Endometrial microvascular endothelial cells (primary cell): ENCODE data around the gene KLHL6. TPM values are rescaled to one million over a fixed set of nuclear protein-coding genes. Genes with fewer than 3 reads are reported as not detected.
"Not testable (repeated sequence)": the region's sequence is repeated elsewhere in the genome, so short reads cannot be mapped to it uniquely, and the experiment has no call there.

Experiments used
- in situ Hi-C: cut with HindIII; loops from 2 replicates; pipeline ENCODE4 v1.10.0; 2017; ENCODE audit warnings: low sequenced_read_pairs, low pct_unique_long_range_greater_than_20kb; ENCODE audit errors: inconsistent ontology term
- total RNA-seq: library from RNA; depleted of rRNA; stranded (reverse); fragments of >200 nt; gene quantifications from one replicate; pipeline ENCODE4 v1.2.3, GENCODE V29; 2015; ENCODE audit errors: inconsistent ontology term

Gene KLHL6
- total RNA-seq, 1 donor from 2014 or later, result 6.5 TPM

DNA sequence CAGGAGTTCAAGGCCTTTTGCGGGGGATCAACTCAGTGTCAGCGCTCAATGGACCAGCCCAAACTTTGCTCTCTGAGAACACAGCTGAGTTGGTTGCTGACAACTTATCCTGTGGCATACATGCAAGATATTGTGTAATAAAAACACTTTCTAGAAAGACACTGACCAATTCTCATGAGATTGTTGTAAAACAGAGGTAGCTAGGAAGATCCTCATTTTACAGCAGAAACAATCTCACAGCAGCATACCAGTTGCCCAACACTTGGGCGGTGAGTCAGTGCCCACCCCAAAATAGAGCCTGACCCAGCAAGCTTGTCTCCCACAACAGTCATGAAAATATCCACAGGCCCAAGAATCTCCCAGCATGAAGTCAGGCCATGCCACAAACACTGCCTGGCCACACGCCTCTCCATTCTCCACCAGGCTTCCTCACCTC, 18.2 kb downstream of the KLHL6 start:
- in situ Hi-C loops, result no loop called here

DNA sequence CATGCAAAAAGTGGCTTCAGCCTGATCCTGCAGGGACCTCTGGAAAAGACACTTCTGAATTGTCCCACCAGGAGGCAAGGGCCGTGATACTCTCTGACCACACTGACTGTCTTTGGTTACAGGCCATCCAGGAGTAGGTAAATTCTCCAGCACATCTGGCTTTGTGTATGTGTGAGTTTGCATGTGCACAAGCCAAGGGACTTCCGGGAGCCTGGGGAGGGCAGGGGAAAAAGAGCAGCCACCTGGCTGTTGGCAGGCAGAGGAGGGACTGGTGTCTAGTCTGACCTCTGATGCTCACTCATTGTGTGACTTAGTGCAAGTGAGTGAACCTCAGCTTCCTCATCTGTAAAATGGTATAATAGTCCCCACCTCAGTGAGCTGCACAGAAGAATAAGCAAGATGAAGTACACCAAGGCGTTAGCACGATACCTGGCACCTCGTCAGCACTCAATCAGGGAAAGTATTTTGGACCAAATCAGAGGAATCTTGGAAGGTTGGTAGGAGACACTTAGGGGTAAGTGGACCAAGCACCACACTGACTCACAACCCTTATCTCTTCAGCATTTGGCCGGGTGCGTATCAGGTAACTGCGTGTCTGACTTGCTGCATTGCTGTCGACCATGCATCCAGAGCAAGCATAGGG, 19.1 kb downstream of the KLHL6 start:
- in situ Hi-C loops, result no loop called here

DNA sequence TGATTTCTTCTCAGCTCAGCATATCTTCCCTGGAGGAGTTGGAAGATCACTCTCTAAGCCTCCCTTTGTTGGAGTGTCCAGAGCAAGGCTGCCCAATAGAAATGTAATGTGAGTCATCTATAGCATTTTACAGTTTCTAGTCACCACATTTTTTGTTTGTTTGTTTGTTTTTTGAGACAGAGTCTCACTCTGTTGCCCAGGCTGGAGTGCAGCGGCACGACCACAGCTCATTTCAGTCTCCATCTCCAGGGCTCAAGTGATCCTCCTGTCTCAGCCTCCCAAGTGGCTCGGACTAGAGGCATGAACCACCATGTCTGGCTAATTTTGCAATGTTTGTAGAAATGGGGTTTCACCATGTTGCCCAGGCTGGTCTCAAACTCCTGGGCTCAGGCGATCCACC, 21.3 kb downstream of the KLHL6 start:
- in situ Hi-C loops, result no loop called here

DNA sequence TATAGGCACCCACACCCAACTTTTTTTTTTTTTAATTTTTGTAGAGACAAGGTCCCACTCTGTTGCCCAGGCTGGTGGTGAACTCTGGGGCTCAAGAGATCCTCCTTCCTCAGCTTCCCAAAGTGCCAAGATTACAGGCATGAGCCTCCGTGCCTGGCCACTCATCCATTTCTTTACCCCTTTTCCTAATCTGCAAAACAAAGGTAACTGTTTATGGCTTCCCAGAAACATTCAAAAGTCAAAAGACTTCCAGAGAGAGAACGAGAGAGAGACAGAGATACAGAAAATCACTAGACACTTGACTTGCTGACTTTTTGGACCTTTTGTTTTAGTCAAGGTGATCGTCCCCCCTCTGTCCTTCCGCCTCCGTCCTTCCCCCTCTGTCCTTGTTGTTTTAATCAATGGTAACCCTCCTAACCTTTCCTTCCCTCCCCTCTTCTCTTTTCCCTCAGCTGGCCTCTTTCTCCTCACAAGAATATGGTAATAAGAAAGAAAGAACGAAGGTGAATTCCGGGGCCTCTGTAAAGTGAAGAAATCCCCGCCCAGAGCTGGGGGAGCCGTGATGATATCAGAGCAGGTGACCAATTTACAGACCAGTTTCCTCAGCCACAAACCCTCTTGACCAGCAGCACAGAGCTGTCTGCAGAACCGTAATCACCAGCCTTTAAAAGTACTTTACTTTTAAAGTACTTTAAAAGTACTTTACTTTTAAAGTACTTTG, 21.9 kb downstream of the KLHL6 start:
- in situ Hi-C loops, result no loop called here

DNA sequence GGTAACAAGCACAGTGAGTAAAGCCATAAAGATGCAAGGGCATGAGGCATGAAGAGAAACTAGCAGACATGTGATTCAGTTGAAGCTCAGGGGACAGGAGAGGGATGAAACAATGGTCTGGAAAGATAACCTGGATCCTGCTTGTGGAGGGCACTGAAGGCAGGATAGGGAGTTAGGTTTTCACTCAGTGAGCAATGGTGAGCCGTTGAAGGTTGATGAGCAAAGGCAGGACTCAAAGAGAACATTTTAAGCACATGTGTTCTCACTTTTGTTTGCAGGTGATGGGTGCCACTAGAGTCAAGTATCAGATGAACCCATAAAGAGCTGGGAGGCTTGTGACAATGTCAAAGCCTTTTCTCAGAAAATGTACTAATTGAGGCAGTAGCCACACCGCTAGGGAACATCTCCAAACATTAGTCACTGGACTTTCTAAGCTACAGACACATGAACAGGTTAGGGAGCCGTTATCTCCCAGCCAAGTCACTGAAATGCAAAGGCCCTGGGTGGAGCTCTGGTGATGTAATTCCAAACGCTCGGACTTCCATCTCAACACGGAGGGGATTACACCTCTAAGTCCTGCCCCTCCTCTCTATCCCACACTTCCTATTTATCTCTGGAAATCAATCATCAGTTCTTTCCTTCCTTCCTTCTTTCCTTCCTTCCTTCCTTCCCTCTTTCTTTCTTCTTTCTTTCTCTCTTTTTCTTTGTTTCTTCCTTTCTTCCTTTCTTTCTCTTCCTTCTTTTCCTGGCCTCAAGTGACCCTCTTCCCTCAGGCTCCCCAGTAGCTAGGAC, 22.7 kb downstream of the KLHL6 start:
- in situ Hi-C loops, result no loop called here

DNA sequence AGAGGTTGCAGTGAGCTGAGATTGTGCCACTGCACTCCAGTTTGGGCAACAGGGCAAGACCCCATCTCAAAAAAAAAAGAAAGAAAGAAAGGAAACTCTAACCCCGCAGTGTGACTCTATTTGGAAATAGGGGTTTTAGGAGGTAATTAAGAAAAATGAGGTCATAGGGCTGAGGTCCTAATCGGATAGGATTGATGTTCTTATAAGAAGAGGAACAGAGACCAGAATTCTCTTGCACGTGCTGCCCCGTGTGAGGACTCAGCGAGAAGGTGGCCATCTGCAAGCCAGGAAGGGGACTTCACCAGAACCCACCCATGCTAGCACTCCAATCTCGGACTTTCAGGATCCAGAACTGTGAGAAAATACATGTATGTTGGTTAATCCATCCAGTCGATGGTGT, 25.8 kb downstream of the KLHL6 start:
- in situ Hi-C loops, result no loop called here

DNA sequence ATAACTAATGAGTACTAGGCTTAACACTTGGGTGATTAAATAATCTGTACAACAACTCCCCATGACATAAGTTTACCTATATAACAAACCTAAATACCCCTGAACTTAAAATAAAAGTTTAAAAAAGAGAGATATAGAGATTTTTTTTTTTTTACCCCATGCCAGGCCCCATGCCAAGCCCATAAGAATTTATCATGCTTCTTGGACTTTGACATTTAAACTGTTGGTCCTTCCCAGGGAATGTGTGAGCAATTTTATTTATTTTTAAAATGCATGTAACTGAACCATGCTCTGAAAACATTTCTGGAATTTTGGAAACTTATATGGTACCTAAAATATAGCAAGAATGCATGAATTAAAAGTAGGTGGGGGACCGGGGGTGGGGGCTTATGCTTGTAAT, 26.3 kb downstream of the KLHL6 start:
- in situ Hi-C loops, result no loop called here

DNA sequence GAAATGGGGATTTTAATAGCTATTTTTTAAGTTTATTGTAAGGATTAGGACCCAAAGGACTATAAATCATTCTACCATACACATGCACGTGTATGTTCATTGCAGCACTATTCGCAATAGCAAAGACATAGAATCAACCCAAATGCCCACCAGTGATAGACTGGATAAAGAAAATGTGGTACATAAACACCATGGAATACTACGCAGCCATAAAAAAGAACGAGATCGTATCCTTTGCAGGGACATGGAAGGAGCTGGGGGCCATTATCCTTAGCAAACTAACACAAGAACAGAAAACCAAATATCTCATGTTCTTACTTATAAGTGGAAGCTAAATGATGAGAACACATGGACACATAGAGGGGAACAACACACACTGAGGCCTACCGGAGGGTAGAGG, 26.7 kb downstream of the KLHL6 start:
- in situ Hi-C loops, result not testable (repeated sequence)

DNA sequence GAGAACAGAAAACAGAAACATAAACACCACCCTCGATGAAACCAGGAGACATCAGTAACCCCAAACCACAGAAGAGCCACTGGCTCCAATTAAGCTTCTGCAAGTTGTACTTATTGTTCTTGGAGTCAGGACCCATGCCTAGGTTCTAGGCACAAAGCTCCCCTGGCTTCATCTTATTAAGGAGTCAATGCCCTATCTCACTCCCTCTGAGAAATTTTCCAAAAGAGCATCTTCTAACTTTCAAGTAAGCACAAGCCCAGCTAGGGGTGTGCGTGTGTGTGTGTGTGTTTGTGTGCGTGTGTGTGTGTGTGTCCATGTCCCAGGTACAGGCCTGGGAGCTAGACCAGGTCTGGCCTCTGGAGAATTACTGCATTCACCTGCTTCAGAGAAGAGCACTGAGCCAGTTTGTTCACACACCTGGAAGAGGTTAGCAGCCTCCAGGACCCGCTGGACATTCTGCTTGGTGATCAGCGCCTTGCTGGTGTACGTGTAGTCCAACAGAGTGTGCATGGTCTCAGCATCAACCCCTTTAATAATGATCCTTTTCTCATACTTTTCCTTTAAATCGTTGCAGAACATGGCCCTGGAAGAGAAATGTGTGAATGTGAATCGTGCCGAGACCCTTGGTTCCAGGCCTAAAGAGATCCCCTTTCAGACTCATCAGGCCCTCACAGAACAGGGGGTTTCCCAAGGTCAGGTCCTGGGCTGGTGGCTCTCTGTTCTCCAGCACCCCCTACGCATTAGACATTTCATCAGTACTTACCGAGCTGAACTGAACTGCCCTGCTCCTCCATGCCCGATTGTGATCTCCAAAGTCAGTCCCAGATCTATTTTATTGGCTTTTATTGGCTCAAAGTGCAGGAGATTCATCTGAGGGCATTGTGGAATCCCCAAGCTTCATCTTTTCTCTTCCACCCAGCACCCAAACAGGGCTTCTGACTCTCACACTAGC, 27.8 kb downstream of the KLHL6 start:
- in situ Hi-C loops, result no loop called here

DNA sequence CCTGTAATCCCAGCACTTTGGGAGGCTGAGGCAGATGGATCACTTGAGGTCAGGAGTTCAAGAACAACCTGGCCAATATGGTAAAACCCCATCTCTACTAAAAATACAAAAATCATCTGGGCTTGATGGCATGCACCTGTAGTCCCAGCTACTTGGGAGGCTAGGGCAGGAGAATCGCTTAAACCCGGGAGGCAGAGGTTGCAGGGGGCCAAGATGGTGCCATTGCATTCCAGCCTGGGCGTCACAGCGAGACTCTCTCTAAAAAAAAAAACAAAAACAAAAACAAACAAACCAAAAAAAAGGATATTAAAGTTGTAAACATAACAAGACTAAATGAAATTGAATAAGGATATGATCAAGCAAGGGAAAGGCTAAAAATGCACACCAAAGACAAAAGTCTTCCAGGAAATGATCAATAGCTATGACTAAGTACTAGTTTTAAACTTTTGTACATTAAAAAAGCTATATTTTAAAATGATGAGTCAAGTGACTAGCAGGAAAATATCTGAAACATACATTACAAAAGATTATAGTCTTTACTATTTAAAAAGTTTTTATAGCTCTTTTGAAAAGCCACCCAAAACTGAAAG, 28.6 kb downstream of the KLHL6 start:
- in situ Hi-C loops, result no loop called here

DNA sequence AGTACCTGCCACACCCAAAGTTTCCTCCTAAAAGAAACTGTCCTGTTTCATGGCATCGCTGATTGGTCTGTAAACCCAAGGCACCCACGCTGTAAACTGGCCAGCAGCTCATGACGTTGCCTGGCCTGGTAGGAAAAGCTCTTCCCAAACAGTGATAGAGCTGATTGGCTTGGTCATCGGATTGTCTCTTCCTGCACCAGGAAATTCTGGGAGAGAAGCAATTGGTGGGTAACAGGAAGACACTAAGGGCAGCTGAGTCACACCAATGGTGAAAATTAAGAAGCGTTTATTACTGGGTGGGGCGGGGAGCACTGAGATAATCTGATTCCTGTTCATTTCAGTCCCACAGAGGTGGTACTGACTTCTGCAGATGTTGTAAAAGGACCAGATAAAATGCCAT, 31.0 kb downstream of the KLHL6 start:
- in situ Hi-C loops, result no loop called here

DNA sequence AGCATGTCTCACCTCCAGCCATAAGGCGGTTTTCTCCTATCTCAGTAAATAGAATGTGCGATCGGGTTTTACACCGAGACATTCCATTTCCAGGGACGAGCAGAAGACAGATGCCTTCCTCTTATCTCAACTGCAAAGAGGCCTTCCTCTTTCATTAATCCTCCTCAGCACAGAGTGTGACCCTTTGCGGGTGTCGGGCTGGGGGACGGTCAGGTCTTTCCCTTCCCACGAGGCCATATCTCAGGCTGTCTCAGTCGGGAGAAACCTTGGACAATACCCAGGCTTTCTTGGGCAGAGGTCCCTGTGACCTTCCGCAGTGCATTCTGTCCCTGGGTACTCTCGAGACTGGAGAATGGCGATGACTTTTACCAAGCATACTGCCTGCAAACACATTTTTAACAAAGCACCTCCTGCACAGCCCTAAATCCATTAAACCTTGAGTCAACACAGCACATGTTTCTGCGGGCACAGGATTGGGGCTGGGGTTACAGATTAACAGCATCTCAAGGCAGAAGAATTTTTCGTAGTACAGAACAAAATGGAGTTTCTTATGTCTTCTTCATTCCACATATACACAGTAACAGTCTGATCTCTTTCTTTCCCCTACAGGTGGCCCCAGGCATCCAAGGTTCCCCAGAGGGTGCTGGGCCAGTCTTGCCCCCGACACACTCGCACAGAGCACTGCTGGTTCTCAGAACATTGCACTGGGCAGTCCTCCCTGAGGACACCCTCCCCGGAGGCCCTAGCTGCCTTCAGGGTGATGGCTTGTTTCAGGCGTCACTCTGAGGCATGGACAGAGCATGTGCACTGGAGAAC, 34.6 kb downstream of the KLHL6 start:
- in situ Hi-C loops, result not testable (repeated sequence)

DNA sequence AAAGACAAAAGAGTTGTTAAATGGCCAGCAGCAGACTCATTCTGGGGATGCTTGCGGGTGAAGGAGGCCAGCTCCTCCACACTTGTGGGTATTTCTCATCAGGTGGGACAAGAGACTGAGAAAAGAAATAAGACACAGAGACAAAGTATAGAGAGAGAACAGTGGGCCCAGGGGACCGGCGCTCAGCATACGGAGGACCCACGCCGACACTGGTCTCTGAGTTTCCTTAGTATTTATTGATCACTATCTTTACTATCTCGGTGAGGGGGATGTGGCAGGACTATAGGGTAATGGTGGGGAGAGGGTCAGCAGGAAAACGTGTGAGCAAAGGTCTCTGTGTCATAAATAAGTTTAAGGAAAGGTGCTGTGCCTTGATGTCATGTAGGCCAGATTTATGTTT, 35.2 kb downstream of the KLHL6 start:
- in situ Hi-C loops, result not testable (repeated sequence)

DNA sequence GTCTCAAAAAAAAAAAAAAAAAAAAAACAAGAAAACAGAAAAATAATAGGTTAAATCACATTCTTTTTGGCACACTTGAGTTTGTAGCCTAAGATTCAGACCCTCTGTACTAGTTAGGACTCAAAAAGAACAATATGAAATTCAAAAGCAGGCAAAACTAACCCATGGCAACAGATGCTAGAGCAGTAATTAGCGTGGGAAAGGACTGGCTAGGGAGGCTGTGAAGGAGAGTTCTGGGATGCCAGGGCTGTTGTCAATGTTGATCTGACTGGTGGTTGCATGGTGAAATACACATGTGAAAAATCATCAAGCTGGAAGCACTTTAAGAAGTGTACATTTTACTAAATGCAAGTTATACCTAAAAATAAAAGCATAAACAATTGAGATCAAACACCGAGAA, 35.6 kb downstream of the KLHL6 start:
- in situ Hi-C loops, result no loop called here

DNA sequence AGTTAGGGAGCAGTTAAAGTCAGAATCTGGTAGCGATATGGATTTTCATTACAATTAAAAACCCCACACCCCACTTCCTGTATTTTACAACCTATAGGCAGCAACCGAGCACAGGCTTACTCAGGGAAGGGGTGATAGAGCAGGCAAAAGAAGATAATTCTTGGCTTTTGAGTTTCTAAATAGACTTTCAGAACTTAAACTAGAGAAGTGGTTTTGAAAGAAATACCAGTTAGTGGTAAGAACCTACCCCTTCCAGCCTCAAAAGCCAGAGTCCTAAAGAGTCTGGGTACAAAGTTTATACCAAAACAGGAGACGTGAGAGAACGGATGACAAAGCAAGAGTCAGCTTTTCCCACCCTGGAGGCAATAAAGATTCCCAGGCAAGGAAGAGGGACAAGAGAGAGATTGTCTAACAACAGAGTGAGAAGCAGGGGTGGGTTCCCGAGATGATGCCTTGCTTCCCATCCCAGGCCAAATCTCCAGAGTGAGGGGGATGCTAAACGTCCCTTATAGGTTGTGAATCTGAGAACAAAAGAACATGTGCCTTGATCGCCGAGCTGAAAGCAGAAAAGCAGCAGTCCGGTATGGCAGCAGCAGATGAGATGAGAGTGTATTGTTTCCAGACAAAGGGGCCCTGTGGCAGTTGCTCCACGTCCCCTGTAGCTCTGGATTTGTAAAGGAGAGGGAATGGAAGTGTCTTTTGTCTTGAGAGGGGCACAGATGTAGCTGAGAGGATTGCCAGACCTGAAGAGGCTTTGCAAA, 36.8 kb downstream of the KLHL6 start:
- in situ Hi-C loops, result no loop called here

DNA sequence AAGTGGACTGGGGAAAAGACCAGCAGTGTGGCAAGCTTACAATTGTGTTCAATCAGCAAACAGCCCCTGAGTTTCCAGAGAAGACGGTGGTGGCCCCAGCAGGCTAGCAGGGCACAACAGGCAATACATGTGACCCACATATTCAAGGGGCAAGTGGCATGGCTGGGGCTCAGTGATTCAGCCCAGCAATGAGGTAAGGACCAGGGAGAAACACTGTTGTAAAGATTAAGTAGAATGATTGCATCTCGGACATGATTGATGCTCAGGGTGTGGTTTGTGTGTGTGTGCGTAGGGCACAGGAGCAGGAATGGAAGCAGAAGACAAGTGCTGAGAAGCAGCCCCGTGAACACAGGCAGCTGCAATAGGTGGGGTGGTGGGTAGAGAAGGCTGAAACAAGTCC, 37.9 kb downstream of the KLHL6 start:
- in situ Hi-C loops, result no loop called here
